Measurements from ENCODE around the gene FAM200B. TPM values are rescaled to one million over a fixed set of nuclear protein-coding genes. Genes with fewer than 3 reads are reported as not detected.
A peak's percentile ranks its signal among the peaks of the same experiment; 100 is the strongest.

Gene FAM200B
- total RNA-seq, 2 experiments from 2014 or later = 19.5 to 22.4 TPM

DNA sequence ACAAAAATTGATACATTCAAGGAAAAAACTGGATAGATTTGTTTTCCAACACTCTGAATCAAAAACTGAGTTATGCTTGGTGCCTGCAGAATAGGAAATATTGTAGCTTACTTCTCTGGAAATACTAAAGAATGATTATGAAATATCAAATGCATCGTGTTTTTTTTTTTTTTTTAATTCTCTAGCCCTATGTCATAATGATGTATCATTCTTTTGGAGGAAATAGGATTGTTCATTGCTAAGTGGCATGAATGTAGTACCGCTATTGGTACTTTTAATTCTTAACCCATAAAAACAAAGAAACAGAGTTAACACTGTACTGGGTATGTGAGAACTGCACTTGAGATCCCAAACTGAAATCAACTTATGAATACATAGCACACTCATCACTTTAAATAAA is 7.6 kb upstream of the FAM200B start:
- Mint-ChIP-seq H3K27ac (no peak overlapping the region), H3K36me3 (peaks cover 22% of the 10 kb centered on the region), H3K27me3 (no peaks in the 10 kb centered on the region), H3K4me3 (no peak overlapping the region), H3K4me1 (peaks cover 20% of the 10 kb centered on the region), H3K9me3 (no peaks in the 10 kb centered on the region)
- no peak for DNase-seq
- POLR2A ChIA-PET = no interaction called here
- no peak for ATAC-seq (ENCODE audit: low read depth)

DNA sequence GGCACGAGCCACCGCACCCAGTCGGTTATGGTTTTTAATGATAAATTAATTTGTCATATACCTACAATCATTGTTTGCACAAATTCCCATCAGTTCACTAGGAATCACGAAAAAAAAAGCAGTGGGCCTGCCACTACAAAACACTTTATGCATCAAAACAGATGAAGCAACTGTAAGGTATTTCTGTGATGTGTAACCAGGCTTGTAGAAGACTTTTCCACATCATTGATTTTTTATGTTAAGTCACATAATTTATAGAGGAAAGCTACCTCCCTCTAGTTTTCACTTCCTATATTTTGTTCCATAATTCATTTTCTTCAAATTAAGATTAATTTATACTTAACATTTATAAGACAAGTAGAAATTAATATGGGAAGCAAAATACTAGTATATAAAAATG is 6.7 kb upstream of the FAM200B start:
- no peaks in the 10 kb centered on the region for H3K9me3 Mint-ChIP-seq
- H3K27me3 Mint-ChIP-seq = no peaks in the 10 kb centered on the region
- ATAC-seq (ENCODE audit: low read depth) (no peak), DNase-seq (no peak)
- H3K4me1 Mint-ChIP-seq = peaks cover 27% of the 10 kb centered on the region
- peaks cover 26% of the 10 kb centered on the region for H3K36me3 Mint-ChIP-seq
- H3K27ac Mint-ChIP-seq = no peak overlapping the region
- POLR2A ChIA-PET = interaction anchor here (0.6 to 1.2 kb wide), 2 partner anchors 21 to 92 kb away, joined by 3 read pairs; no protein-coding TSS in a partner anchor
- no peak overlapping the region for H3K4me3 Mint-ChIP-seq

DNA sequence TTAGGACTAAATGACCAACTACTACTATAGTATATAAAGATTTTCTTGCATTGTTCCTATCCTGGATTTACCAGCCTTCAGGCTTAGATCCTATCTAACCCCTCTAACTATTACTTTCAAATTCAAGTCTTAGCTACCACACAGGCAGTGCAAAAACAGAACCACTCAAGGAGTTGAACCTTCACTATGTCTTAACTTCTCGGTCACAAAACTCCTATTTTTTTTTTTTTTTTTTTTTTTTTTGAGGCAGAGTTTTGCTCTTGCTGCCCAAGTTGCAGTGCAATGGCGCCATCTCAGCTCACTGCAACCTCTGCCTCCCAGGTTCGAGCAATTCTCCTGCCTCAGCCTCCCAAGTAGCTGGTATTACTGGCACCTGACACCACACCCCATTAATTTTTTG is 6.3 kb upstream of the FAM200B start:
- ATAC-seq (ENCODE audit: low read depth) = no peak
- peaks cover 28% of the 10 kb centered on the region for H3K36me3 Mint-ChIP-seq
- peaks cover 30% of the 10 kb centered on the region for H3K4me1 Mint-ChIP-seq
- H3K4me3 Mint-ChIP-seq = no peak overlapping the region
- no peaks in the 10 kb centered on the region for H3K27me3 Mint-ChIP-seq
- no peak overlapping the region for H3K27ac Mint-ChIP-seq
- no peak for DNase-seq
- POLR2A ChIA-PET = interaction anchor here (0.6 to 1.2 kb wide), 2 partner anchors 21 to 91 kb away, joined by 3 read pairs; no protein-coding TSS in a partner anchor
- H3K9me3 Mint-ChIP-seq = no peaks in the 10 kb centered on the region

DNA sequence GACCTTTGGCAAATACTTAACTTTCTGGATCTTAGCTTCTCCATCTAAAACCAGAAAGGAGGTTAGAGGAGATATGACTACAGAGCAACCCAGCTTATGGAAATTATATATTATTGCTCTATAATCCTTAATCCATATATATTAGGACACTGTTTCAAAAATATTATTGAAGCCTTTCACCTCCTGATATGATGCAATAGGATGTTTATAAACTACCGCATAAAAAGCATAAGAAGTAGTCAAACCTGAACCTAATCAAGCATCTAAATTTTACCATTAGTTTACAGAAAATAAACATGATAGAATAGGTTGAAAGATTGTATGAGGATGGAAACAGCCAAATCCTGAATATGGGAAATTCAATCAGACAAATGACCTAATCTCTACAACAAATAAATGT is 5.6 kb upstream of the FAM200B start:
- DNase-seq (no peak), ATAC-seq (ENCODE audit: low read depth) (no peak)
- Mint-ChIP-seq H3K36me3 (peaks cover 27% of the 10 kb centered on the region), H3K27me3 (no peaks in the 10 kb centered on the region), H3K9me3 (no peaks in the 10 kb centered on the region), H3K4me3 (no peak overlapping the region), H3K27ac (no peak overlapping the region), H3K4me1 (peaks cover 30% of the 10 kb centered on the region)
- POLR2A ChIA-PET = no interaction called here

DNA sequence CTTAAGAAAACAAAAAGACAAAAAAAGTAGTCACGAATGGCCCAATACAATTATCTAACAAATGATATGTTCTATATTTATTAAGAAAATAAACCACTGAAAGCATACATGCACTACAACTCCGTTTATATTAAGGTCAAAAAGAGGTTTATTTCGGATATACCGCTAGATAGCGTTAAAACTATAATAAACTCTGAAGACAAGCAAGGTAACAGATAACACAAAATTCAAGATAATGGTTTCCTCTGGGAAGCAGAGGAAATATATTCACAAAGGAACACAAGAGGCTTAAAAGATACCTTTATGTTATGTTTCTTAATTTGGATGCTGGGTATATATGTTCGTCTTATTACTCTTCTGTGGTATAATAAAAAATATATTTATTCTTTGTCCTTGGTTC is 4.7 kb upstream of the FAM200B start:
- Mint-ChIP-seq H3K27ac (no peak overlapping the region), H3K4me1 (peaks cover 30% of the 10 kb centered on the region), H3K9me3 (no peaks in the 10 kb centered on the region), H3K36me3 (peaks cover 19% of the 10 kb centered on the region), H3K4me3 (no peak overlapping the region), H3K27me3 (no peaks in the 10 kb centered on the region)
- ATAC-seq (ENCODE audit: low read depth) = no peak
- no peak for DNase-seq
- POLR2A ChIA-PET = no interaction called here

DNA sequence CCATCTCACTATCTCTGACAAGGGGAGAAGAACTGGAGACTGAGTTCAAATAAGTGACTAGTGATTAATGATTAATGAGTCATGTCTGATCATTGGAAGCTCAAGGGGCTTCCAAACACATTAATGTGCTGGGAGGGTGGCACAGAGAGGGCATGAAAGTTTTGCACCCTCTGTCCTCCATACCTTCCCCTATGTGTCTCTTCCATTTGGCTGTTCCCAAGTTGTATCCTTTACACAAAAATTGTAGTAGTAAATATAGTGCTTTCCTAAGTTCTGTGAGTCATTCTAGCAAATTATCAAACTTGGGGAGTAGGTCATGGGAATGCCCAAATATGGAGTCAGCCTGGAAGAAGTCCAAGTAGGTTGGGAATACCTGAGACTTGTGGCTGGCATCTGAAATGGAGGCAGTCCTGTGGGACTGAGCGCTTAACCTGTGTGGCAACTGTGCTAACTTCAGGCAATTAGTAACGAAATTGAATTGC is 4.1 kb upstream of the FAM200B start:
- H3K4me3 Mint-ChIP-seq = no peak overlapping the region
- H3K27me3 Mint-ChIP-seq = no peaks in the 10 kb centered on the region
- H3K27ac Mint-ChIP-seq = no peak overlapping the region
- ATAC-seq (ENCODE audit: low read depth) (no peak), DNase-seq (no peak)
- H3K9me3 Mint-ChIP-seq = no peaks in the 10 kb centered on the region
- POLR2A ChIA-PET = interaction anchor here (1.6 kb wide), 1 partner anchor 23 kb away, joined by 6 read pairs; the partner anchor contains the start of gene FBXL5
- peaks cover 35% of the 10 kb centered on the region for H3K4me1 Mint-ChIP-seq
- H3K36me3 Mint-ChIP-seq = peaks cover 18% of the 10 kb centered on the region

DNA sequence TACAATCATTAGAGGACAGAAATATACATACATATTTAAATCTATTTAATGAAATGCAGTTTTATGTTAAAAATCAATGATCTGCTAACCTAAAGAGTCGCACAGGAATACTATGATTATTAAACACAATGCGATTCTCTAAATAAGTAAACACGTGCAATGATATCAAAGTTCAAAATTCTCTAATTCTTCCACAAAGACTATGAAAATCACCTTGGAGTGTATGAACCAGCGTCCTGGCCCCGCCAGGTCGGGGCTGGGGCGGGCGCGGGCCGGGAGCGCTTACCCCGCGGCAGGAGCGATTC is 608 bp upstream of the FAM200B start:
- Mint-ChIP-seq H3K4me3 (peak overlapping the region; percentile 97), H3K27me3 (no peaks in the 10 kb centered on the region), H3K9me3 (no peaks in the 10 kb centered on the region), H3K36me3 (peaks cover 26% of the 10 kb centered on the region), H3K4me1 (peaks cover 38% of the 10 kb centered on the region), H3K27ac (peak overlapping the region; percentile 96)
- ATAC-seq (ENCODE audit: low read depth) = no peak
- no peak for DNase-seq
- POLR2A ChIA-PET = interaction anchor here (0.8 to 3.7 kb wide), 5 partner anchors 14 to 99 kb away, joined by 3 to 39 read pairs (median 3); partner anchors contain the start of gene FBXL5

DNA sequence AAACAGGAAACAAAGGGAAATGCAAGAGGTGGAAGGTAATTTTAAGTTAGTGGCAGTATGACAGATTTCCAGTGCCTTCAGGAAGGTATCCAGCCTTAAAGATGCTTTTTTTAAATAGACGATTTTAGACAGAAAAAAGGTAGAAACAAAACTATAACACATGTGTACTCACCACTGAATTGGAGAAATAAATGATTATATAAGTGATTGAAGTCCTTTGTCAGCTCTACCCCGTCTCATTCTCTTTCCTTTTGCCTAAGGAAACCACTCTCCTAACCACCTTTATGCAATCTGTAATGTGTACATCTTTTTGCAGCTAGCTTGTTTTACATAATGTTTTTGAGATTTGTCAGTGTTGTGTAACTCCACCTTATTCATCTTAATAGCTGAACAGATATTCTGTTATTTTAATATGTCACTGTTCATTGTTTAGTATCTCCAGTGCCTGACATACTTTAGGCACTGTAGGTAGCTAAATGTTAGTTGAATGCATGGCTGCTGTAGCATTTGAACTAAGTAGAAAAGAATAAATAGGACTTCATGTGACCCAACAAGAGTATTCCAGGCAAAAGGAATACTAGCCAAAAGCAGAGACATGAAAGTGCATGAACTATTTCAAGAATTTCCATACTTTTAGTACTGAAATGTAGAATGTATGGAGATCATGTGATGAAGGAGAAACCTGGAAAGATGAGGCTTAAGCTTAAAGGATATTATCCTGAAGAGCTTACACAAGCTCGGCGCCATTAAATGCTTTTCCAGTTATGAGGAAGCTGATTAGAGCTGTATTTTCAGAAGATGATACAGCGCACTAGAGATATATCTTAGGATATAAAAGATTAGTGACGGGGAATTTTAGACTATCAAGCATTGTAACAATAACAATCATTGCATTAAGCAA is 865 bp downstream of the FAM200B start:
- H3K9me3 Mint-ChIP-seq = no peaks in the 10 kb centered on the region
- peak overlapping the region; percentile 96 for H3K27ac Mint-ChIP-seq
- H3K27me3 Mint-ChIP-seq = no peaks in the 10 kb centered on the region
- H3K4me3 Mint-ChIP-seq = peak overlapping the region; percentile 97
- H3K36me3 Mint-ChIP-seq = peaks cover 36% of the 10 kb centered on the region
- DNase-seq (no peak), ATAC-seq (ENCODE audit: low read depth) (no peak)
- POLR2A ChIA-PET = interaction anchor here (1.0 to 3.7 kb wide), 4 partner anchors 20 to 97 kb away, joined by 3 to 39 read pairs (median 6); partner anchors contain the start of genes BST1 and FBXL5
- peaks cover 32% of the 10 kb centered on the region for H3K4me1 Mint-ChIP-seq

DNA sequence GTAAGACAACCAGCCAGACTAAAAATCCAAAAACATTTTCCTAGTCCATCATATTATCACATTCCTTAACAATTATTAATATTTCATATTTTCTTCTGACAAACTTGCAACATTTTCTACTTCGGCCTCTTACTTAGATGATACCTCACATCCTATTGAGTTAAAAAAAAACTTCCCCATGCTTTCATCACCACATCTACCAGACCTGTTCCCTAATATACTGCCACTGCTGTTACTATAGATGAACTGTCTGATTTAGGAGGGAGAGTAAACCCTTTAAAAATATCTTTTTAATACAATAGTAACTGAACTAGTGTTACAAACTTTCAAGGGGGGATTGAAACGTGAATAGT is 1.5 kb downstream of the FAM200B start:
- H3K36me3 Mint-ChIP-seq = peaks cover 33% of the 10 kb centered on the region
- peaks cover 29% of the 10 kb centered on the region for H3K4me1 Mint-ChIP-seq
- DNase-seq (no peak), ATAC-seq (ENCODE audit: low read depth) (no peak)
- POLR2A ChIA-PET = interaction anchor here (3.7 kb wide), 1 partner anchor 29 kb away, joined by 39 read pairs; the partner anchor contains the start of gene FBXL5
- H3K27ac Mint-ChIP-seq = no peak overlapping the region
- H3K9me3 Mint-ChIP-seq = no peaks in the 10 kb centered on the region
- H3K27me3 Mint-ChIP-seq = no peaks in the 10 kb centered on the region
- H3K4me3 Mint-ChIP-seq = no peak overlapping the region

DNA sequence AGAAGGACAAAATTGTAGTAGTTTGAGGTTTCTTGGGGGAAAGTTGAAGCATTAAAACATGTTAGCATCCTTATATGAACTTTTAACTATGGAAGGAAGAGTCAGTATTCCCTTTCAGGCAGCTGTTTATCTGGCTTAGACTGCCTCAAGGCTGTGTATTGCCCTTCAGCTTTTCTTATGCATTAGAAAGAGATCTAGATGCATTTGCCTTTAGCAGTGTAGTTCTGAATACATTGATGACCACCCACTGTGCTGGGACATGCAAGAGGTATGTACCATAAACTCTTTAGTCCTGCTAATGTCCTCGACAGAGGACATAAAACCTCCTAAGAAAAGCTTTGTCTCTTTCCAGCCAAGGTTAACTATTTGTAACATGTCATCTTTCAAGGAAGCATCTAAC is 2.9 kb downstream of the FAM200B start:
- H3K4me3 Mint-ChIP-seq = no peak overlapping the region
- H3K36me3 Mint-ChIP-seq = peaks cover 31% of the 10 kb centered on the region
- POLR2A ChIA-PET = interaction anchor here (0.7 kb wide), 1 partner anchor 30 kb away, joined by 3 read pairs; the partner anchor contains the start of gene FBXL5
- no peak overlapping the region for H3K27ac Mint-ChIP-seq
- no peaks in the 10 kb centered on the region for H3K9me3 Mint-ChIP-seq
- ATAC-seq (ENCODE audit: low read depth) (no peak), DNase-seq (no peak)
- H3K4me1 Mint-ChIP-seq = peaks cover 24% of the 10 kb centered on the region
- H3K27me3 Mint-ChIP-seq = no peaks in the 10 kb centered on the region

DNA sequence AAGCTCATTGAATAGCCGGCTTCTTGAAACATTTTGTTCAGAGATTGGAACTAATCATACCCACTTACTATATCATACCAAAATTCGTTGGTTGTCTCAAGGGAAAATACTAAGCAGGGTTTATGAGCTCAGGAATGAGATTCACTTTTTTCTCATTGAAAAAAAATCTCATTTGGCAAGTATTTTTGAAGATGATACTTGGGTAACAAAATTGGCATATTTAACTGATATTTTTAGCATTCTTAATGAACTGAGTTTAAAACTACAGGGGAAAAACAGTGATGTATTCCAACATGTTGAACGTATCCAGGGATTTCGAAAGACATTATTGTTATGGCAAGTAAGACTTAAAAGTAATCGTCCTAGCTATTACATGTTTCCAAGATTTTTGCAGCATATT is 6.4 kb downstream of the FAM200B start:
- Mint-ChIP-seq H3K4me1 (peaks cover 8% of the 10 kb centered on the region), H3K27me3 (no peaks in the 10 kb centered on the region), H3K36me3 (peaks cover 24% of the 10 kb centered on the region), H3K4me3 (no peak overlapping the region), H3K9me3 (no peaks in the 10 kb centered on the region), H3K27ac (no peak overlapping the region)
- POLR2A ChIA-PET = no interaction called here
- no peak for ATAC-seq (ENCODE audit: low read depth)
- DNase-seq = no peak

DNA sequence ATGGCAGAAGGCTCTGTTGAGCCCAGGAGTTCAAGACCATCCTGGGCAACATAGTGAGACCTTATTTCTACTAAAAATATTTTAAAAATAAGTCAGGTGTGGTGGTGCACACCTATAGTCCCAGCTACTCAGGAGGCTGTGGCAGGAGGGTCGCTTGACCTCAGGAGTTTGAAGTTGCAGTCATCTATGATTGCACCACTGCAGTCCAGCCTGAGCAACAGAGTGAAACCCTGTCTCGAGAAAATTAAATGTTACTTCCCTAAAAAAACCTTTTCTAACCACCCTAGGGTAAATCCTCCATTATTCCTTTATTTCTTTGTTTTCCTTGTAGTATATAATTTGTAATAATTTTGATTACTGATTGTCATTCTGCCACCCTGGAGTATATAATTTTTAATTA is 7.9 kb downstream of the FAM200B start:
- Mint-ChIP-seq H3K27me3 (peaks cover 2% of the 10 kb centered on the region), H3K4me3 (no peak overlapping the region), H3K4me1 (peaks cover 2% of the 10 kb centered on the region), H3K27ac (no peak overlapping the region), H3K9me3 (no peaks in the 10 kb centered on the region), H3K36me3 (peaks cover 21% of the 10 kb centered on the region)
- POLR2A ChIA-PET = no interaction called here
- ATAC-seq (ENCODE audit: low read depth) (no peak), DNase-seq (no peak)

DNA sequence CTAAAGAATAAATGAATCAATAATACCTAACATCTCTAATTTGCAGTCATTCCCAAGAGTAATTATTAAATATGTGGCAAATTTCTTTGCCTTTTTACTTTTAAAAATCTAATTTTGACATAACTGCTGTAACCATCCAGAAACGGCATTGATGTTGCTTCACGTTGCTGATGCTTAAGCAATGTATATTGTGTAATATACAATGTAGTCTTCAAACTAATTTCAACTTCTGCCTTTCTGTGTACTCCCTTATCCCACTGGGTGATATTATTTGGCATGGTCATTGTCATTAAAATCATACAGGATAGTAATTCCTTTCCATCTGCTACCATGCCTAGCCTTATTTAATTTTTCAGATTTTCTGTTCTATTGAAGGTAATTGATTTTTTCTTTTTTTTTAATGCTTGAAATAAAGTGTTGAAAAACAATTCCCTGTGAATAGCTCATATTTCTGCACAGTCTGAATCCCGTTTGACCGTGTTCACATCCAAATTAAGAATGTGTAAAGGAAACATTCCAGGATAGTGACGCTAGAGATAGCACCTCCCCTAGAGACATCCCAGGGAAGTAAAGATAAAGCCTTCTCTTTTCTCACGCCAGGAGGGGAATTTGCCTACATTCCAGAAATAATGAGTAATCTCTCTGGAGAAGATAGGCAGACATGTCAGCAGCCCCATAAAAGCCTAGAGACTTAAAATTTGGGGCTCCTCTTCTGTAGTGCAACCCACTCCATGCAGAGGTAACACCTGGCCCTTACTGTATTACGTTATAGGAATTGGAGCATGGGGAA is 8.6 kb downstream of the FAM200B start:
- no peak for ATAC-seq (ENCODE audit: low read depth)
- H3K36me3 Mint-ChIP-seq = peaks cover 17% of the 10 kb centered on the region
- H3K4me3 Mint-ChIP-seq = no peak overlapping the region
- H3K4me1 Mint-ChIP-seq = no peaks in the 10 kb centered on the region
- H3K9me3 Mint-ChIP-seq = no peaks in the 10 kb centered on the region
- no peak overlapping the region for H3K27ac Mint-ChIP-seq
- DNase-seq = no peak
- H3K27me3 Mint-ChIP-seq = peaks cover 2% of the 10 kb centered on the region
- POLR2A ChIA-PET = no interaction called here
